CD14-positive monocyte (primary cell): ENCODE results near the gene ARL13B. TPM values are rescaled to one million over a fixed set of nuclear protein-coding genes. Genes with fewer than 3 reads are reported as not detected.

Experiments used
- DNase-seq, 3 donors: peaks; one replicate each; pipeline ENCODE4 v3.0.0-alpha.2; 2011 to 2022
- H2AFZ ChIP-seq: 2 replicates; pipeline ENCODE4 v1.6.0; 2012; ENCODE audit warnings: mild to moderate bottlenecking, low read depth, low read length, inconsistent platforms; ENCODE audit not compliant: insufficient read depth, poor library complexity, severe bottlenecking
- H3K27ac ChIP-seq, 2 donors: 1 replicate in 1 of 2; 2 replicates in 1 of 2; pipeline ENCODE4 v1.5.1; 2012 to 2013; ENCODE audit warnings: low read length in 2 of 2, control low read depth in 1 of 2, inconsistent platforms in 1 of 2, low read depth in 1 of 2, mild to moderate bottlenecking in 1 of 2
- H3K27me3 ChIP-seq, 2 donors: one replicate each; pipeline versions ENCODE4 v1.6.0 to v1.6.1; 2011 to 2013; ENCODE audit warnings: low read length in 2 of 2; ENCODE audit not compliant: control insufficient read depth in 2 of 2, insufficient read depth in 2 of 2
- H3K36me3 ChIP-seq, 2 donors: replicated peaks in 1 of 2; 1 replicate in 1 of 2; 2 replicates in 1 of 2; pipeline versions ENCODE4 v1.5.1 to v1.6.1; 2012 to 2013; ENCODE audit warnings: low read length in 2 of 2, control low read depth in 1 of 2, inconsistent platforms in 1 of 2, mild to moderate bottlenecking in 1 of 2; ENCODE audit not compliant: insufficient read depth in 2 of 2, control insufficient read depth in 1 of 2
- H3K4me1 ChIP-seq, 2 donors: 1 replicate in 1 of 2; 2 replicates in 1 of 2; pipeline versions ENCODE4 v1.5.1 to v1.6.1; 2012 to 2013; ENCODE audit warnings: low read length in 2 of 2, control low read depth in 1 of 2, inconsistent platforms in 1 of 2, mild to moderate bottlenecking in 1 of 2, moderate library complexity in 1 of 2; ENCODE audit not compliant: insufficient read depth in 2 of 2, control insufficient read depth in 1 of 2
- H3K4me2 ChIP-seq: replicated peaks from 2 replicates; pipeline ENCODE3; 2012; ENCODE audit warnings: low read length, moderate library complexity, mild to moderate bottlenecking; ENCODE audit not compliant: poor library complexity, severe bottlenecking; ENCODE audit errors: extremely low read depth
- H3K4me3 ChIP-seq, 3 experiments: fragments of 200-600 bp in 1 of 3; sonication (generic) in 1 of 3; replicated peaks in 1 of 3; 1 replicate in 2 of 3; 2 replicates in 1 of 3; pipeline ENCODE4 v1.5.1; 2011 to 2013; ENCODE audit warnings: low read length in 3 of 3, mild to moderate bottlenecking in 3 of 3, control low read depth in 2 of 3, low read depth in 2 of 3, inconsistent platforms in 1 of 3, moderate library complexity in 1 of 3
- H3K79me2 ChIP-seq: 2 replicates; pipeline ENCODE4 v1.6.0; 2012; ENCODE audit warnings: mild to moderate bottlenecking, control low read depth, inconsistent platforms, low read length, moderate library complexity; ENCODE audit not compliant: insufficient read depth
- H3K9ac ChIP-seq: 2 replicates; pipeline ENCODE4 v1.6.0; 2017; ENCODE audit warnings: low read length, mild to moderate bottlenecking; ENCODE audit not compliant: insufficient read depth, poor library complexity, severe bottlenecking
- H3K9me3 ChIP-seq, 2 donors: replicated peaks in 1 of 2; 1 replicate in 1 of 2; 2 replicates in 1 of 2; pipeline versions ENCODE4 v1.5.1 to v1.6.1; 2012 to 2013; ENCODE audit warnings: low read length in 2 of 2, control low read depth in 1 of 2; ENCODE audit not compliant: control insufficient read depth in 1 of 2, insufficient read depth in 1 of 2
- H4K20me1 ChIP-seq: 2 replicates; pipeline ENCODE4 v1.6.0; 2012; ENCODE audit warnings: mild to moderate bottlenecking, low read length, control low read depth, moderate library complexity; ENCODE audit not compliant: insufficient read depth
- H3K27ac Mint-ChIP-seq, 7 donors: one replicate each; pipeline ENCODE4 v1.8.0; 2020; ENCODE audit warnings: mild to moderate bottlenecking in 7 of 7, mixed read lengths in 7 of 7, moderate library complexity in 6 of 7, inconsistent platforms in 2 of 7
- H3K27me3 Mint-ChIP-seq, 3 donors: one replicate each; pipeline ENCODE4 v1.8.0; 2021 to 2022; ENCODE audit warnings: low read depth in 3 of 3, mild to moderate bottlenecking in 3 of 3, mixed read lengths in 3 of 3, moderate library complexity in 3 of 3, inconsistent platforms in 1 of 3
- H3K36me3 Mint-ChIP-seq, 2 donors: one replicate each; pipeline ENCODE4 v1.8.0; 2020; ENCODE audit warnings: mixed read lengths in 2 of 2, inconsistent platforms in 1 of 2, mild to moderate bottlenecking in 1 of 2
- H3K4me1 Mint-ChIP-seq: one replicate; pipeline ENCODE4 v1.8.0; 2020; ENCODE audit warnings: mild to moderate bottlenecking, mixed read lengths
- H3K4me3 Mint-ChIP-seq, 2 donors: one replicate each; pipeline ENCODE4 v1.8.0; 2020; ENCODE audit warnings: mild to moderate bottlenecking in 2 of 2, mixed read lengths in 2 of 2, moderate library complexity in 1 of 2
- H3K9me3 Mint-ChIP-seq, 7 donors: one replicate each; pipeline ENCODE4 v1.8.0; 2020 to 2022; ENCODE audit warnings: mixed read lengths in 7 of 7, mild to moderate bottlenecking in 6 of 7, moderate library complexity in 6 of 7, inconsistent platforms in 2 of 7
- WGBS: methylation state at CpG from one replicate; pipeline ENCODE4 v1.1.5; 2013; ENCODE audit warnings: missing lambda C conversion rate; ENCODE audit not compliant: insufficient coverage; 5-methylcytosine and 5-hydroxymethylcytosine counted together
- intact Hi-C, 2 donors: fragments of 100-400 bp; cut with micrococcal nuclease; formaldehyde crosslinking; loops; one replicate each; pipeline versions ENCODE4 v1.15.0 to v1.15.1; 2023
- polyA plus RNA-seq, 3 donors: library from polyadenylated mRNA; depleted of rRNA in 1 of 3; unstranded in 2 of 3; stranded (reverse) in 1 of 3; fragments of 300-500 nt in 2 of 3; fragments of >200 nt in 1 of 3; fragmentation: Illumina TruSeq in 2 of 3; gene quantifications; 1 replicate in 2 of 3; 2 replicates in 1 of 3; pipeline ENCODE4 v1.2.3, GENCODE V29; 2012 to 2021
- TF ChIP-seq, protein P1 (sequence below): fragments of 200-600 bp; IDR thresholded peaks from one replicate; pipeline ENCODE4 v1.8.0; 2022; ENCODE audit warnings: antibody characterized with exemption, mild to moderate bottlenecking

The ARL13B gene
- polyA plus RNA-seq, 3 donors = 0.97 to 3.8 (median 3.0) TPM

DNA sequence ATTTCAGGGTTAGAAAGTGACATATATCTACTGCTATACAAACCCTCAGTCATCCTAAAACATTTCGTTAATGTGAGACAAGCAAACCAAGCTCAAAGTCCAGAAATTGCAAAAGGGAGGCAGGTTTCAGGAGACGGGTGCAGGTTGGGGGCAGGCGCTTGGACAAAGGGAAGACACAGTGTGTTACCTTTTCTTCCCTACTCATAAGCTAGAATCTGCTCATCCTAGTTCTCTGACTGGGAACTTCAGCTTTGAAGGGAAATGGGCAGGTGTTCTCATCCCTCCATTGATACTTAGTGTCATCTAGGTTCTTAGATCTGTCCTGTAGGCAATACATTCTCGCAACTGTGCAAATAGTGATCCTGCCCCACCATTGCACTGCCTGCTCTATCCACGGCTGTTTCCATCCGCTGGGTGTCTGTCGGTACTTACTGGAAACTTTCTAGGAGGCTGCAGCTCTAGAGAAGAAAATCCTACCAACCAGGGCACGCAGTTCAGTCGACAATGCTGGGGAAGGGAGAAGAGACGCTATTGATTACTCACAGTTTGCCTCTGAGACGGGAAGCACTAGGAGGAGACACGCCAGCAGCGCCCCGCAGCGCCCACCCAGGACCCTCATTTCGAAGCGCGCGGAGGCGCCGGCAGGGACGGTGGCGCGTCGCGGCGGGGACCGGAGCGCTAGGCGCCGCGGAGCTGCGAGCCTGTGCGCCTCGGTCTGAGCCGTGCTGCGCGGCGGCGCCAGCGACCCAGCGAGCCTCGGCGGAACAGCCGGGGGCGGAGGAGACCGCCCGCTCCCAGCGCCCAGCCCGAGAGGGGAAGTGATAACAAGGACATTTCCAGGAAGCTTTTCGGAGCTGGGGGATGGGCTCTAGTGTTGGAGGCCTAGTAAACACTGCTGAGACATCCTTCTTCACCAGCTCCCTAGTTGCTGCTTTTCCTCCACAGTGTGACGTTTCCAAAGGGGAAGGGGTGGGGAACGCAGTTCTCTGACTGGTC lies 6.5 kb upstream of the ARL13B start, which contains the start of gene PROS1:
PROS1 (minus strand) TSS at position 766 of the 996 bp plus-strand sequence; CDS start at position 619, 147 bp downstream.
- Histone ChIP-seq H3K4me1 (peaks cover 9 to 11% of the 10 kb centered on the region in 2 donors), H4K20me1 (no peaks in the 10 kb centered on the region), H3K36me3 (no peaks in the 10 kb centered on the region), H3K79me2 (no peaks in the 10 kb centered on the region), H3K27ac (no peak within 1 kb of the TSS), H3K9ac (peak within 1 kb of the TSS; percentile 37), H3K4me3 (peak within 1 kb of the TSS; percentile 39 to 76 (median 60)), H3K9me3 (no peaks in the 10 kb centered on the region), H3K27me3 (peaks cover 2 to 11% of the 10 kb centered on the region in 2 donors), H3K4me2 (peak within 1 kb of the TSS; percentile 80), H2AFZ (peak within 1 kb of the TSS; percentile 87)
- Mint-ChIP-seq H3K9me3 (no peaks in the 10 kb centered on the region), H3K27me3 (peaks cover 8 to 25% (median 9%) of the 10 kb centered on the region in 3 donors), H3K4me1 (peaks cover 10% of the 10 kb centered on the region), H3K27ac (peak within 1 kb of the TSS in 4 of 7 donors; percentile 15 to 87 (median 62)), H3K4me3 (peak within 1 kb of the TSS; percentile 83 to 95), H3K36me3 (no peaks in the 10 kb centered on the region)
- TF ChIP-seq, protein P1, sequence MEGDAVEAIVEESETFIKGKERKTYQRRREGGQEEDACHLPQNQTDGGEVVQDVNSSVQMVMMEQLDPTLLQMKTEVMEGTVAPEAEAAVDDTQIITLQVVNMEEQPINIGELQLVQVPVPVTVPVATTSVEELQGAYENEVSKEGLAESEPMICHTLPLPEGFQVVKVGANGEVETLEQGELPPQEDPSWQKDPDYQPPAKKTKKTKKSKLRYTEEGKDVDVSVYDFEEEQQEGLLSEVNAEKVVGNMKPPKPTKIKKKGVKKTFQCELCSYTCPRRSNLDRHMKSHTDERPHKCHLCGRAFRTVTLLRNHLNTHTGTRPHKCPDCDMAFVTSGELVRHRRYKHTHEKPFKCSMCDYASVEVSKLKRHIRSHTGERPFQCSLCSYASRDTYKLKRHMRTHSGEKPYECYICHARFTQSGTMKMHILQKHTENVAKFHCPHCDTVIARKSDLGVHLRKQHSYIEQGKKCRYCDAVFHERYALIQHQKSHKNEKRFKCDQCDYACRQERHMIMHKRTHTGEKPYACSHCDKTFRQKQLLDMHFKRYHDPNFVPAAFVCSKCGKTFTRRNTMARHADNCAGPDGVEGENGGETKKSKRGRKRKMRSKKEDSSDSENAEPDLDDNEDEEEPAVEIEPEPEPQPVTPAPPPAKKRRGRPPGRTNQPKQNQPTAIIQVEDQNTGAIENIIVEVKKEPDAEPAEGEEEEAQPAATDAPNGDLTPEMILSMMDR = no peak
- DNase-seq = peak; percentile 56 to 64 (median 62)
- WGBS = under 1% methylated on average over 43 of the region's 53 CpGs
- intact Hi-C loops = no loop called here

DNA sequence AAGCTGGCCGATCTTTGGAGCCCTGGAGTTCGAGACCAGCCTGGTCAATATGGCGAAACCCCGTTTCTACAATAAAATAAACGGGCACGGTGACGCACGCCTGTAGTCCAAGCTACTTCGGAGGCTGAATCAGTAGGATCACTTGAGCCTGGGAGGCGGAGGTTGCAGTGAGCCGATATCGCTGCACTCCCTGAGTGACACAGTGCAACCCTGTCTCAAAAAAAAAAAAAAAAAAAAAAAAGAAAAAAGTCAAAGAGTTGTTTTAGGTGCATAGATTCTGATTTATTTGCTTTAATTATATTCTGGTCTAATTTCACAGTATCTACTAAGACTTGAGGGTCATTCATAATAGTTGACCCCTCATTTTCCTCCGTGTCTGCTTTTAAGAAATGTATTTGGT lies 1.7 kb downstream of the ARL13B start:
- no peak overlapping the region for H3K4me3 Mint-ChIP-seq
- Histone ChIP-seq H3K27me3 (no peaks in the 10 kb centered on the region), H3K79me2 (no peaks in the 10 kb centered on the region), H3K4me1 (peaks cover 10 to 14% of the 10 kb centered on the region in 2 donors), H3K36me3 (no peaks in the 10 kb centered on the region), H3K27ac (no peak overlapping the region), H3K4me2 (no peak overlapping the region), H3K4me3 (no peak overlapping the region), H3K9ac (no peak overlapping the region), H2AFZ (no peak overlapping the region), H4K20me1 (no peaks in the 10 kb centered on the region), H3K9me3 (no peaks in the 10 kb centered on the region)
- peaks cover 0 to 2% (median 0%) of the 10 kb centered on the region in 7 donors for H3K9me3 Mint-ChIP-seq
- peaks cover 0 to 3% (median 0%) of the 10 kb centered on the region in 3 donors for H3K27me3 Mint-ChIP-seq
- H3K27ac Mint-ChIP-seq = peak overlapping the region in 1 of 7 donors; percentile 45
- intact Hi-C loops = loop anchor here in 1 of 2 donors (5.0 kb wide), 1 partner anchor 81 kb away; the partner anchor contains the start of genes DHFR2 and NSUN3
- WGBS = 97% methylated on average over 4 of the region's 13 CpGs
- no peak for DNase-seq
- TF ChIP-seq, protein P1 = no peak
- H3K36me3 Mint-ChIP-seq = no peaks in the 10 kb centered on the region
- H3K4me1 Mint-ChIP-seq = peaks cover 15% of the 10 kb centered on the region
